Neural progenitor cell (in vitro differentiated cells): ENCODE results near the gene VCX3A. TPM values are rescaled to one million over a fixed set of nuclear protein-coding genes. Genes with fewer than 3 reads are reported as not detected.

Experiments used
- DNase-seq: peaks from one replicate; pipeline ENCODE4 v3.0.0-alpha.2; 2016; ENCODE audit warnings: low spot score
- H2AFZ ChIP-seq: fragments of 200-600 bp; sonication (generic); replicated peaks from 2 replicates; pipeline ENCODE4 v1.6.1; 2016; ENCODE audit warnings: antibody characterized with exemption
- H3F3A ChIP-seq: fragments of 200-600 bp; sonication (generic); 2 replicates; pipeline ENCODE4 v1.6.1; 2016; ENCODE audit warnings: antibody characterized with exemption, low read depth
- H3K27ac ChIP-seq: fragments of 200-600 bp; sonication (generic); 2 replicates; pipeline ENCODE4 v1.5.1; 2016; ENCODE audit warnings: mild to moderate bottlenecking
- H3K27me3 ChIP-seq: fragments of 200-600 bp; sonication (generic); 2 replicates; pipeline ENCODE4 v1.6.1; 2016; ENCODE audit warnings: mild to moderate bottlenecking, moderate library complexity
- H3K36me3 ChIP-seq: fragments of 200-600 bp; sonication (generic); 2 replicates; pipeline ENCODE4 v1.5.1; 2016
- H3K4me1 ChIP-seq: fragments of 200-600 bp; sonication (generic); 2 replicates; pipeline ENCODE4 v1.6.1; 2016; ENCODE audit warnings: mixed run types
- H3K4me2 ChIP-seq: fragments of 200-600 bp; sonication (generic); 2 replicates; pipeline ENCODE4 v1.6.1; 2016
- H3K4me3 ChIP-seq: fragments of 200-600 bp; sonication (generic); 2 replicates; pipeline ENCODE4 v1.5.1; 2016
- H3K79me2 ChIP-seq: fragments of 200-600 bp; sonication (generic); 2 replicates; pipeline ENCODE4 v1.6.1; 2016; ENCODE audit warnings: low read depth
- H3K9ac ChIP-seq: fragments of 200-600 bp; sonication (generic); 2 replicates; pipeline ENCODE4 v1.6.1; 2016
- H3K9me3 ChIP-seq: fragments of 200-600 bp; sonication (generic); 2 replicates; pipeline ENCODE4 v1.5.1; 2016; ENCODE audit warnings: low read depth
- H4K20me1 ChIP-seq: fragments of 200-600 bp; sonication (generic); 2 replicates; pipeline ENCODE4 v1.6.1; 2016; ENCODE audit warnings: low read depth
- H3K27ac Mint-ChIP-seq: 3 replicates; pipeline ENCODE4 v1.8.0; 2021; ENCODE audit warnings: mixed read lengths
- H3K27me3 Mint-ChIP-seq: 2 replicates; pipeline ENCODE4 v1.8.0; 2022; ENCODE audit warnings: low read depth, mild to moderate bottlenecking, inconsistent platforms, moderate library complexity, mixed read lengths; ENCODE audit not compliant: insufficient read depth
- H3K36me3 Mint-ChIP-seq: 3 replicates; pipeline ENCODE4 v1.8.0; 2021; ENCODE audit warnings: mixed read lengths
- H3K4me1 Mint-ChIP-seq: 3 replicates; pipeline ENCODE4 v1.8.0; 2021; ENCODE audit warnings: mixed read lengths
- H3K4me3 Mint-ChIP-seq: 3 replicates; pipeline ENCODE4 v1.8.0; 2021; ENCODE audit warnings: mild to moderate bottlenecking, moderate library complexity, mixed read lengths
- H3K9me3 Mint-ChIP-seq: 3 replicates; pipeline ENCODE4 v1.8.0; 2020; ENCODE audit warnings: mixed read lengths
- EZH2 ChIP-seq: fragments of 200-600 bp; sonication (generic); IDR thresholded peaks from 2 replicates; pipeline ENCODE4 v1.6.1; 2017; ENCODE audit warnings: antibody characterized with exemption, mild to moderate bottlenecking, moderate library complexity
- EZH2phosphoT487 ChIP-seq: fragments of 200-600 bp; sonication (generic); IDR thresholded peaks from 2 replicates; pipeline ENCODE4 v1.6.1; 2017; ENCODE audit warnings: antibody characterized with exemption
- total RNA-seq: library from RNA; depleted of rRNA; stranded (reverse); fragments of >200 nt; gene quantifications from 2 replicates; pipeline ENCODE4 v1.2.3, GENCODE V29; 2015; ENCODE audit warnings: low replicate concordance
- TF ChIP-seq, protein P1 (sequence below): fragments of 200-600 bp; sonication (generic); IDR thresholded peaks from 2 replicates; pipeline ENCODE4 v1.5.1; 2017; ENCODE audit warnings: antibody characterized with exemption, mild to moderate bottlenecking

VCX3A gene
- total RNA-seq, 1 donor from 2014 or later: not detected

- H3K4me1 ChIP-seq: no peaks in the 10 kb centered on the region
- no peak overlapping the region for H3K4me3 Mint-ChIP-seq
- H3K36me3 ChIP-seq: no peaks in the 10 kb centered on the region
- no peak overlapping the region for H3K4me2 ChIP-seq
- TF ChIP-seq, protein P1, sequence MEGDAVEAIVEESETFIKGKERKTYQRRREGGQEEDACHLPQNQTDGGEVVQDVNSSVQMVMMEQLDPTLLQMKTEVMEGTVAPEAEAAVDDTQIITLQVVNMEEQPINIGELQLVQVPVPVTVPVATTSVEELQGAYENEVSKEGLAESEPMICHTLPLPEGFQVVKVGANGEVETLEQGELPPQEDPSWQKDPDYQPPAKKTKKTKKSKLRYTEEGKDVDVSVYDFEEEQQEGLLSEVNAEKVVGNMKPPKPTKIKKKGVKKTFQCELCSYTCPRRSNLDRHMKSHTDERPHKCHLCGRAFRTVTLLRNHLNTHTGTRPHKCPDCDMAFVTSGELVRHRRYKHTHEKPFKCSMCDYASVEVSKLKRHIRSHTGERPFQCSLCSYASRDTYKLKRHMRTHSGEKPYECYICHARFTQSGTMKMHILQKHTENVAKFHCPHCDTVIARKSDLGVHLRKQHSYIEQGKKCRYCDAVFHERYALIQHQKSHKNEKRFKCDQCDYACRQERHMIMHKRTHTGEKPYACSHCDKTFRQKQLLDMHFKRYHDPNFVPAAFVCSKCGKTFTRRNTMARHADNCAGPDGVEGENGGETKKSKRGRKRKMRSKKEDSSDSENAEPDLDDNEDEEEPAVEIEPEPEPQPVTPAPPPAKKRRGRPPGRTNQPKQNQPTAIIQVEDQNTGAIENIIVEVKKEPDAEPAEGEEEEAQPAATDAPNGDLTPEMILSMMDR: no peak
- no peak for TF ChIP-seq EZH2phosphoT487
- no peak for TF ChIP-seq EZH2
- no peaks in the 10 kb centered on the region for H3F3A ChIP-seq
- H3K9ac ChIP-seq: no peak overlapping the region
- H3K79me2 ChIP-seq: no peaks in the 10 kb centered on the region
- peak; percentile 2 for DNase-seq
- no peak overlapping the region for H3K27ac ChIP-seq
- H3K4me1 Mint-ChIP-seq: peaks cover 9% of the 10 kb centered on the region
- H3K27me3 Mint-ChIP-seq: no peaks in the 10 kb centered on the region
- H3K27ac Mint-ChIP-seq: peak overlapping the region; percentile 35
- no peak overlapping the region for H3K4me3 ChIP-seq
- H3K9me3 Mint-ChIP-seq: no peaks in the 10 kb centered on the region
- H4K20me1 ChIP-seq: no peaks in the 10 kb centered on the region
- no peaks in the 10 kb centered on the region for H3K36me3 Mint-ChIP-seq
- H3K9me3 ChIP-seq: no peaks in the 10 kb centered on the region
- no peak overlapping the region for H2AFZ ChIP-seq
- no peaks in the 10 kb centered on the region for H3K27me3 ChIP-seq
Observed at GRCh38 chrX:6505960-6506359, 29.0 kb downstream of the VCX3A start.

DNA sequence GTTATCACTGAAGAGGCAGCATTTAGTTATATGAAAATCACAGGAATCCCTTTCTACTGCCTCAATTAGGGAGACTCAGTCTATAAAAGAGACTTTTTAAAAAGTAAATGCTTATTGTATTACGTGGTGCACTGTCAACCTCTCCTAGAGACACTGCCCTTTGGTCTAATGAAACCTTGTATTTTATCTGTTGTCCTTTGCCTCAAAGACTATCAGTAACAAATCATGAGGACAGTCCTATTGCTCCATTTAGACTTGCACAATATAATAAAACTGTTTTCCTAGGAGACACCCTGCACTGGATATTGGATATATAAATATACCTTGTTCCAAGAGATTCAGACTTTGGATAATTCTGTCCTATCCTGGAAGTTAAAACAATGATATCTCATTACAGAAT lies 34.2 kb downstream of the VCX3A start:
- Histone ChIP-seq H3K9me3 (no peaks in the 10 kb centered on the region), H3K27ac (no peak overlapping the region), H3K27me3 (no peaks in the 10 kb centered on the region), H3K4me1 (no peaks in the 10 kb centered on the region), H3K4me2 (no peak overlapping the region), H2AFZ (no peak overlapping the region), H3K36me3 (no peaks in the 10 kb centered on the region), H4K20me1 (no peaks in the 10 kb centered on the region), H3K4me3 (no peak overlapping the region), H3K79me2 (no peaks in the 10 kb centered on the region), H3K9ac (no peak overlapping the region), H3F3A (no peaks in the 10 kb centered on the region)
- H3K9me3 Mint-ChIP-seq: no peaks in the 10 kb centered on the region
- TF ChIP-seq EZH2phosphoT487 (no peak), EZH2 (no peak)
- TF ChIP-seq, protein P1: no peak
- no peaks in the 10 kb centered on the region for H3K27me3 Mint-ChIP-seq
- no peak overlapping the region for H3K4me3 Mint-ChIP-seq
- H3K36me3 Mint-ChIP-seq: no peaks in the 10 kb centered on the region
- H3K27ac Mint-ChIP-seq: no peak overlapping the region
- no peak for DNase-seq
- peaks cover 2% of the 10 kb centered on the region for H3K4me1 Mint-ChIP-seq

GRCh38 chrX:6498324-6498723 lies 36.6 kb downstream of the VCX3A start:
- H3K9me3 ChIP-seq: no peaks in the 10 kb centered on the region
- H3K27ac Mint-ChIP-seq: no peak overlapping the region
- H3K36me3 ChIP-seq: no peaks in the 10 kb centered on the region
- H3K9ac ChIP-seq: no peak overlapping the region
- H3K27me3 Mint-ChIP-seq: no peaks in the 10 kb centered on the region
- H3K27me3 ChIP-seq: no peaks in the 10 kb centered on the region
- no peak overlapping the region for H3K4me2 ChIP-seq
- H3K4me1 Mint-ChIP-seq: no peaks in the 10 kb centered on the region
- no peaks in the 10 kb centered on the region for H3K36me3 Mint-ChIP-seq
- no peaks in the 10 kb centered on the region for H3K4me1 ChIP-seq
- H3F3A ChIP-seq: no peaks in the 10 kb centered on the region
- H3K79me2 ChIP-seq: no peaks in the 10 kb centered on the region
- no peak for DNase-seq
- H3K27ac ChIP-seq: no peak overlapping the region
- H3K4me3 ChIP-seq: no peak overlapping the region
- H2AFZ ChIP-seq: no peak overlapping the region
- H4K20me1 ChIP-seq: no peaks in the 10 kb centered on the region
- no peak overlapping the region for H3K4me3 Mint-ChIP-seq
- no peaks in the 10 kb centered on the region for H3K9me3 Mint-ChIP-seq
- TF ChIP-seq, protein P1: no peak
- TF ChIP-seq EZH2phosphoT487: no peak
- TF ChIP-seq EZH2: no peak
